ENCODE data around the gene ZNF200.

Gene ZNF200

DNA sequence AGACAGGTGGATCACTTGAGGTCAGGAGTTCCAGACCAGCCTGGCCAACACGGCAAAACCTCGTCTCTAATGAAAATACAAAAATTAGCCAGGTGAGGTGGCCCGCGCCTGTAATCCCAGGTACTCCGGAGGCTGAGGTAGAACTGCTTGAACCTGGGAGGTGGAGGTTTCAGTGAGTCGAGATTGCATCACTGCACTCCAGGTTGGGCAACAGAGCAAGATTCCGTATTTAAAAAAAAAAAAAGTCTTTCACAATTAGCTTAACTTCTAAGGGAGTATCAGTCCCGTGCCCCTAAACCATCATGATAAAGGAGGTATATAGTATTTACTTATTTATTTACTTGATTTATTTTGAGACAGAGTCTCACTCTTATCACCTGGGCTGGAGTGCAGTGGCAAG is 24.9 kb upstream of the ZNF200 start:
- H3K4me3 ChIP-seq (ENCODE audit: low read depth, low read length) = no peak overlapping the region
- TF ChIP-seq, protein P1, sequence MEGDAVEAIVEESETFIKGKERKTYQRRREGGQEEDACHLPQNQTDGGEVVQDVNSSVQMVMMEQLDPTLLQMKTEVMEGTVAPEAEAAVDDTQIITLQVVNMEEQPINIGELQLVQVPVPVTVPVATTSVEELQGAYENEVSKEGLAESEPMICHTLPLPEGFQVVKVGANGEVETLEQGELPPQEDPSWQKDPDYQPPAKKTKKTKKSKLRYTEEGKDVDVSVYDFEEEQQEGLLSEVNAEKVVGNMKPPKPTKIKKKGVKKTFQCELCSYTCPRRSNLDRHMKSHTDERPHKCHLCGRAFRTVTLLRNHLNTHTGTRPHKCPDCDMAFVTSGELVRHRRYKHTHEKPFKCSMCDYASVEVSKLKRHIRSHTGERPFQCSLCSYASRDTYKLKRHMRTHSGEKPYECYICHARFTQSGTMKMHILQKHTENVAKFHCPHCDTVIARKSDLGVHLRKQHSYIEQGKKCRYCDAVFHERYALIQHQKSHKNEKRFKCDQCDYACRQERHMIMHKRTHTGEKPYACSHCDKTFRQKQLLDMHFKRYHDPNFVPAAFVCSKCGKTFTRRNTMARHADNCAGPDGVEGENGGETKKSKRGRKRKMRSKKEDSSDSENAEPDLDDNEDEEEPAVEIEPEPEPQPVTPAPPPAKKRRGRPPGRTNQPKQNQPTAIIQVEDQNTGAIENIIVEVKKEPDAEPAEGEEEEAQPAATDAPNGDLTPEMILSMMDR (IDR thresholded peaks at IDR 0.05; ENCODE audit: low read depth, low read length) = no peak

DNA sequence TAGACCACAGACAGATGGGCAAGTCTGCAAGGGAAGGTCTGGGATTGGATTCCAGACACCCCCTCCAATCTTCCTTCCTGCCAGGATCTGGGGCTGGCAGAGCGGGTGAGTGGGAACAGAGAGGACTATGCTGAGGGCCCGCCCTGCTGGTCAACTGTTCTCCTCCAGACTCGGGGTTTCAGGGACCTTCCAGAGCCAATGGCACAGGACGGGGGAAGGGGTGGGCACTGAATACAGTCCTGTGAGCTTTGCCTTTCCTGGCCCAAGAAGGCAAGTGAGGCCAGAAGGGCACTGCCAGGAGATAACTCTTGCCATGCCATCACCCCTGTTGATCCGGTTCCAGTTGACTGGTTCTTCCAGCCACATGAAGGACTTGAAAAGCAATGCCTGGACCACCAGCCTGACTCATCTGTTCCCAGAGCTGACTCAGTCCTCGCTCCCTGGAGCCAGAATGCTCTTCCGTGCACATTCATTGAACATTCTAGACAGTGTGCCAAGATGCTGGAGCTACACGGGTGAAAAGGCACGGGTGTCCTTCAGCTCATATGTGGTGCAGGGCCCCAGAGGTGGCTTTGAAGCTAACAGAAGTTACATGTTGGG is 22.0 kb upstream of the ZNF200 start:
- no peak overlapping the region for H3K4me3 ChIP-seq (ENCODE audit: low read depth, low read length)
- TF ChIP-seq, protein P1 (IDR thresholded peaks at IDR 0.05; ENCODE audit: low read depth, low read length) = no peak

DNA sequence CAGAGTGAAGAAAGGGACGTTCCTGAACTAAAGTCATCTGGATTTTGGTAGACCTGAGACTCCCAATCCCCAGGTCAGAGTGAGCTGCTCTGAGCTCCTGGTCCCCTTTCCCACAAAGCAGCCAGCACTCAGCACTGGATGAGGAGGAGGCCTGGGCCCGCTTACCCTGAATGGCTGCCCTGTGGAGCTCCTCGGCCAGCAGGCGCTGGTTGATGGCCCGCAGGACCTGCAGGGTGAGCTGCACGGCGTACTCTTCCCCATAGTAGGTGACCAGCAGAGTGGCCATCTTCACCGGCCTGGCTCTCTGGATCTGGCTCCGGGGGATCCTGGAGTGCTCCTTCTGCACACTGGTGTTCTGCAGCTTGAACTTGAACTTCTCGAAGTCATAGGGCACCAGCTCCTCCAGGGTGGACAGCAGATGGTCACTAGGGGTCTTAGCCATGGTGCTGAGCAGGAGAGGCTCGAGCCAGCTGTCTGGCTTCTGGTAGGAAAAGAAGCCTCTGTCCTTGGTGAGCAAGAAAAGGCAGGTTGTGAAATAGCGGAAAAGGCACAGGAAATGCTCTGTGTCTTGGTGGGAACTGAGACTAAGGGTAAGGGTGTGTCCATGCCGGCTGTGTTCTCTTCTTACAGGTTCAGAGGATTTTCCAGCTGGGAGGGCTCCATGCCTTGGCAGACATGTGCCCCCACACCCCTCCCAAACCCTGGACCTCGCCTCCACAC is 21.3 kb upstream of the ZNF200 start, which contains the start of gene MEFV:
Gene MEFV, minus strand, starts transcription at position 488 of the 720 bp plus-strand sequence. Its CDS starts 46 bp downstream, at position 442.
- TF ChIP-seq, protein P1 (IDR thresholded peaks at IDR 0.05; ENCODE audit: low read depth, low read length) = no peak

GRCh38 chr16:3254309-3254708 is 19.4 kb upstream of the ZNF200 start:
- no peak overlapping the region for H3K4me3 ChIP-seq (ENCODE audit: low read depth, low read length)
- TF ChIP-seq, protein P1 (IDR thresholded peaks at IDR 0.05; ENCODE audit: low read depth, low read length) = no peak

More for the DNA sequence above, 21.3 kb upstream of the ZNF200 start, which contains the start of gene MEFV:
- H3K4me3 ChIP-seq (ENCODE audit: low read depth, low read length) = no peak within 1 kb of the TSS

GRCh38 chr16:3252967-3253366 is 18.0 kb upstream of the ZNF200 start:
- TF ChIP-seq, protein P1 (IDR thresholded peaks at IDR 0.05; ENCODE audit: low read depth, low read length) = no peak
- no peak overlapping the region for H3K4me3 ChIP-seq (ENCODE audit: low read depth, low read length)

DNA sequence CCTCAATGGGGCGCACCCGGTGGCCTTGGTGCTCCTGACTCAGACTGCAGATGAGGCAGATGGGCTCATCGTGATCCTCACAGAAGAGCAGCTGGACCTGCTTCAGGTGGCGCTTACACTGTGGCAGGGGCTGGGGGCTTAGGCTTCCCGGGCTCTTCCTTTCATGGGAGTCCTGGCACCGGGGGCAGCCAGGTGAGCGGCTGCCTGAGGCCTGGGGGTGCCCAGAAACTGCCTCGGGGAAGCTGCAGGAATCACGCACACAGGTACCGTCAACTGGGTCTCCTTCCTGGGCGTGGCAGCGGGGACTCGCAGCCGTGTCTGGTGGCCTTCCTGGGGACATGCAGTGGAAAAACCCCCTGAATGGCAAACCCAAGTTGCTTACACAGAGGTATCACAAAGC is 14.5 kb upstream of the ZNF200 start:
- TF ChIP-seq, protein P1 (IDR thresholded peaks at IDR 0.05; ENCODE audit: low read depth, low read length) = no peak
- H3K4me3 ChIP-seq (ENCODE audit: low read depth, low read length) = no peak overlapping the region

DNA sequence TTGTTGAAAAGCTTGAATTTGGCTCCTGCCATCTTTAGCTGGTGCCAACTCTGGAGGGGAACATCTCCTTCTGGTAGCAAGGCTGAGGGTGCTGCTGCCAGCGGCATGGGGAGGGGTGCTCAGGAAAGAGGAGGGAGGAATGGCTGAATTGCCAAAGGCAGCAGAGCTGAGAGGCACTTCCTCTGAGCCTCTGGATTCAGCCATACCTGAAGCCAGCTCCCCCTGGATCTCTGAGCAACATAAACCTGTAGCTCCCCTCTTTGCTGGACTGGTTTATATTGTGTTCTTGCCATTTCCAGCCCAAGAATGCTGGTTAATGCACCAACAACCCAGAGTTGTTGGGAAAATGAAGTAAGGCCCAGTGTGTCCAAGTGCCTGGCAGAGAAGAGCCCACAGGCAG is 14.1 kb upstream of the ZNF200 start:
- H3K4me3 ChIP-seq (ENCODE audit: low read depth, low read length) = no peak overlapping the region
- TF ChIP-seq, protein P1 (IDR thresholded peaks at IDR 0.05; ENCODE audit: low read depth, low read length) = no peak
